Suppressor macrophage (primary cell): ENCODE results near the gene RAB28.

ENCODE experiments used
- DNase-seq, 4 experiments: peaks; one replicate each; pipeline ENCODE4 v3.0.0-alpha.2; 2020 to 2022

RAB28 gene

GRCh38 chr4:13368217-13368616 lies 115.9 kb downstream of the RAB28 start:
- DNase-seq: no peak

DNA sequence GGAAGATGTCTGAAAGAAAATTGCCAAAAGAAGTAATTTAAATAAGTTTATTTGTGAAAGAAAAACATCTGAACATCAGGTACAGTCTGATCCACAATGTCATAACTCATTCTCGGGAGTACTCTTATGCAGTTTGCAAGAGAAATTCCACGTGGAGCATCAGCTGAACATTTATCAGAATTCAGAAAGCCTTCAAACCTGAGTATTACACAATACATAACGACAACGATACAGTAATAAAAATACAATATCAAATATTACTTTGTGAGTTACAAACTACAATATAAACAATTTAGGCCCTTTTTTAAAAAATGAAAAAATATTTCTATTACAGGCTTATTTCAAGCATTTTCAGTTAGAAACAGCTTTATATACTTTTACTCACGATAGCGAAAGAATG lies 116.4 kb downstream of the RAB28 start:
- DNase-seq: no peak

DNA sequence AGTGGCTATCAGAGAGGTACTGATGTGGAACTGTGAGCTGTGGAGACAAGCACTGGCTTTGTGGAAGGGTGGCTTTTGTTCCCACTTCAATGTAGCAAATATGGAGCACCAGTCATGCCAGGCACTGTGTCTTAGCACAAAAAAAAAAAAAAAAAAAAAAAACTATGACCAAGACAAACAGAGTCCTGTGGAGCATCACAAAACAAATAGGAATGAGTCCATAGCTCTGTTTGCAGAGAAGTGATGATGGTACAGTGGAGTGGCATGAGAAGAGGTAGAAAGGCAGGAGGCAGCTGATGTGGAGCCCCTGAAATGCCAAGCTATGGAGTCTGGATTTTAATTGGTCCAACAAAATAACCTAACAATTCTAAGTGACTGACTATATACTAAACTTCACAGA lies 116.9 kb downstream of the RAB28 start:
- DNase-seq: no peak

- DNase-seq: no peak
Observed at GRCh38 chr4:13365195-13365594, 118.9 kb downstream of the RAB28 start.

DNA sequence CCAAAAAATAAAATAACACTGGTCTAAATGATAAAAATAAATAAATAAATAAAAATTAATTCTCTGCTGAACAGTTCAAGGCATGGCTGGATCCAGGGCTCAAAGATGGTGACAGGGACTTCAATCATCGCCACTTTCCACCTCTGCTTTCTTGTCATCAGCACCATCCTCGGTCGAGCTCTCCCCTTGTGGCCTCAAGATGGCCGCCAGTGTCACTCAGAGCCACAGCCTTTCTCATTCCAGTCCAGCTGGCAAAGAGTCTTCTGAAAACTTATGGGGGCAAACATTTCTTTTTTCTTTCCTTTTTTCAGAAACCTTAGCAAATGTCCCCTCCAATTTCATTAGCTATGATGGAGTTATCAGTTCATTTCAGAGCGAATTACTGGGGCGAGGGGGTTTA lies 119.5 kb downstream of the RAB28 start:
- DNase-seq: no peak

DNA sequence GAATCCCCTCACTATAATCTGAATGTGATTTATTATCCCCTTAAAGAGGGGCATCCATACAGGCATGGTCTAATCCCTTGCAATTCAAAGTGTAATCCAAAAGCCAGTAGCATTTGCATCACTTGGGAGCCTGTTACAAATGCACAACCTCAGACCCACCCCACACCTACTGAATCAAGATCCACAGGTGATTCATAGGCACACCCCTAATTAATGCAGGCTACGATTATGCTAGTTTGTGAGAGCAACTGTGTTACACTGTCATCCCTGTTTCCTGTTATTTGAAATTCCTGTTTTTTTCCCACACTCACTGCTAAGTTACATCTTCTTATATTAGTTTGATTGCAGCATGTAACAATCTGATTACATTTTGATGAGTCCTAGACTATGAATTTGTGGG lies 120.0 kb downstream of the RAB28 start:
- DNase-seq: no peak

DNA sequence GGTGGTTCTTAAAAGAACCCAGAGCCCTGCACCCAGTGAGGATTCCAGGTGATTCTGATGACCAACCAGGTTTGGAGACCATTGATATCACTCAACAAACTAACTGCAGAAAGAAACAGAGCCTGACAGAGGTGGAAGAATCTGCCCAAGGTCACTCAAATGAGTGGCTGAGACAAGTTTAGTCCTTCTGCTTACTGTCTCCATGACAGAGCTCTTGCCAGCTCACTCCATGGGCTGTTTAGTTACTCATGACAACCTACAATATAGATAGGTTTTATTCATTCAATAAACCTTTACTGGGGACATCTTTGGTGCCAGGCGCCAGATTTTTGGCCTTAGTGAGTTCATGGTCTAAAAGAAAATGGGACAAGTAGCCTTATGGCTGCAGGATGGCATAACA lies 124.3 kb downstream of the RAB28 start:
- DNase-seq: no peak

- no peak for DNase-seq
Observed at GRCh38 chr4:13355111-13355880, 128.8 kb downstream of the RAB28 start.

DNA sequence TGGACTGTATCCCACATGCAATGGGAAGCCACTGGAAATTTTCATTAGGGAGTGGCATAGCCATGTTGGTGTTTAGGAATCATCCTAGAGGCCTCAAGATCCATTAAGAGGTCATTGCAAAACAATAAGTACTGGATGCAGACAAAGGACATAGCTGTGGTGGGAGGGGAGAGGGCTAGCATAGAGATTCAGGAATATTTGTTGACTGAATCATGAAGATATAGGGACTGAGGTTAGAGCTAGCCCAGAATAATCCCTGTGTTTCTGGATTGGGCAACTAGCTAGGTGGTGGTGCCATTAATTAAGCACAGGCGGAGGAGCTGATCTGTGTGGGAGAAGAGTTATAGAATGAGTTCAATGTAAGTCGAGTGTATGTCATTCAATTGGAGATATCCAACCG lies 135.0 kb downstream of the RAB28 start:
- DNase-seq: no peak

DNA sequence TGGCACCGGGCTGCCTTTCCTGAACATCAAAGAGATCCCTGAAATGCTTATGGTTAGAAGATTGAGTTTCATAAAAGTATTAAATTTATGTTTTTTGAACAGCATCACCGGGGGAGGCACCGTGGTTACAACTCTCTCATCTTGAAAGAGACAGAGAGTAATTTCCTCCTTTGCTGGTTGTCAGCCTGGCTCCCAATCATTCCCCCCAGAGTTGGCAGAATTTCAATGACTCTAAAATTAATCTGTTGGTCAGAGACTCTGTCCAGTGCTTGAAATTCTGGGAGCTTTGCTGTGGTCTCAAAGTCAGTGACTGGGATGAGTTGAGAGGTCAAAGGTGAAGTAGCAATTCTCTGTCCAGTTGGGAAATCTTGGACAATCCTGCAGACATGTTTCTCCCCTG lies 135.9 kb downstream of the RAB28 start:
- DNase-seq: no peak

GRCh38 chr4:13347517-13348125 lies 136.5 kb downstream of the RAB28 start:
- DNase-seq: no peak

DNA sequence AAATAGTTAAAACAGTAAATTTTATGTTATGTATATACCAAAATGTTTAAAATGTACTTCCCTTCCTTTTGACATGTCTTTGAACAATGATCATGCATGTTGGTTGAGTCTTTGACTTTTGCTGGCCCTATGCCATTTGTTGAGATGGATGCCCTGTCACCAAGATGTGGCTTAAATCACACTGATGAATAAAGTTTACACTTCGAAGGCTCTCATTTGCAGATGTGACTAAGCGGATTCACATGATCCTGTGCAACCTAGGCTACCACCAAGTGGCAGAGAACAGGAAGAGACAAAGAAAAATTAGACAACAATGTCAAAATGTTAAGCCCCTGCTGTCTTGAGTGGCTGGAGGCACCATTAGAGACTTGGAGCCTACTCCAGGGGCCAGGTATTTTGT lies 139.9 kb downstream of the RAB28 start:
- DNase-seq: no peak

- no peak for DNase-seq
Observed at GRCh38 chr4:13340672-13341071, 143.5 kb downstream of the RAB28 start.

DNA sequence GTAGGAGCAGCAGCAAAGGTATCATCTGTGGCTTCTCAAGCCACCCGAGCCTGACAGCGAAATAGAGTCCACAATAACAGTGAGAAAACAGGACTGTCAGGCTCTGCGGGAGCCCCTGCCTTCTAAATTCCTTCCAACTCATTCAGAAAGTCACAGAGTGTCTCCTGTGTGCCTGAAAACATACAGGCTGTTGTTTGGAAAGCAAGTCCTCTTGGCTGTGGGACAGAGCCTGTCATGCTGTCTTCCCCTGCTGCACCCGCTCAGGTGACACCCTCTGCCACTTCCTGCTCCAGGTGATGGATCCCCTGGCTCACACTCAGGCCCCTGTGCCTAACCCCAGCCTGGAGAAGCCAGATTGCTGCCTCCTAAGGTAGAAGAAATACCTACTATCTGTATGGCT lies 152.3 kb downstream of the RAB28 start:
- no peak for DNase-seq

- DNase-seq: no peak
Observed at GRCh38 chr4:13329963-13330362, 154.2 kb downstream of the RAB28 start.

DNA sequence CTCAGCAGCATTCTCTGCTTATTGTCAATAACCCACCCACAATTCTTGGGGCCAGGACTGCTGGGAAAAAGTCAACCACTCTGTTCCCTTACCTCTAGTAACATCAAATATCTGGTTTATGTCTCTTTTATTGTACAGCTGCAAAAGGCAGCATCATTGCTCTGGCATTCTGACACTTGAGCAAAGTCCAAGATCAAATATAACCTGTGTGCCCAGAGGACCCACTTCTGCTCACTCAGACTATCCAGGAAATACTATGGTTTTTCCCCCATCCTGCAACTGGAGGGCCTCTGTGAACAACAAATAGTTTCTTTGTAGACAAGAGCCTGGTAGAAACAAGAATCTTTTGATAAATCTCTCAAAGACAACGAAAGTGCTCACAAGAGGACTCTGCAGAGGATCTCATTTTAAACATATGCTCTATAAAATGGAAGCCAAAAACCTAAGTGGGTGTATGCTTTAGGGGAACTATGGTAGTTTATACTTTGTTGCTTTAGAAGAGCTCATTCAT lies 154.7 kb downstream of the RAB28 start:
- no peak for DNase-seq

GRCh38 chr4:13328591-13328990 lies 155.5 kb downstream of the RAB28 start:
- DNase-seq: no peak

- no peak for DNase-seq
Observed at GRCh38 chr4:13327991-13328390, 156.1 kb downstream of the RAB28 start.

DNA sequence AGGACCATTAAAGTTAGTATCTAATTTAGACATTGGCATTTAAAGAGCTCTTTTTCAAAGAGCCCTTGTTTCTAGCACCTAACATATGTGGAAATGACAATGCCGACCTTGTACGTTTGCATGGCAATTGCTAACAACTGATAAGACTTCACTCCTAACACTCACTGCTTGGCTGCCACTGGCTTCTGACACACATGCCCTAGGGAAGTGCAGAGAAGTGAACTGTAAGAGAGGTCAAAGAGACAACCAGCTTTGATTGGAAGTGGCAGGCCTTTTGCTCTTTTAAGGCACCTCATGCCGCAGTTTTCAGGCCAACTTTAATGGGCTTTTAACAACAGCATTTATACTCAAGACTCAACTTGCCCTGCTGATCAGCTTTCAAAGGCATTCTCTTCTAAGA lies 158.4 kb downstream of the RAB28 start:
- DNase-seq: no peak

DNA sequence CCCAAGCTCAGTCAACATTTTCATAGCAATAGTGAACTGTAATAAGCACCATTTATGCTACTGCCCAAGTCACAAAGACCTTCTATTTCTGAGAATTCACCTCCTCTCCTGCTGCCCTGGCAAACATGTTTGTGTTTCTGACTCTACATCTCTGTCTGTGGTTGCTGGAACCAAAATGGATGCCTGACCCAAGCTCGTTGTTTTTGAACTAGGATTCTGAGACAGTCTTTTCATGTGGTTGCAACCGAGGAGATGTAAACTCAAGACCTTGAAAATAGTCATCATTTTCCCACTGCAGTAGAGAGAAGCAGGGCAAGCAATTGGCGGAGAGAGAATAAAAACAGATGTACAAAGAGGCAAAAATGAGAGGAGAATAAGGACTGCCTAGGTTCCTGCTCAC lies 160.2 kb downstream of the RAB28 start:
- DNase-seq: no peak

DNA sequence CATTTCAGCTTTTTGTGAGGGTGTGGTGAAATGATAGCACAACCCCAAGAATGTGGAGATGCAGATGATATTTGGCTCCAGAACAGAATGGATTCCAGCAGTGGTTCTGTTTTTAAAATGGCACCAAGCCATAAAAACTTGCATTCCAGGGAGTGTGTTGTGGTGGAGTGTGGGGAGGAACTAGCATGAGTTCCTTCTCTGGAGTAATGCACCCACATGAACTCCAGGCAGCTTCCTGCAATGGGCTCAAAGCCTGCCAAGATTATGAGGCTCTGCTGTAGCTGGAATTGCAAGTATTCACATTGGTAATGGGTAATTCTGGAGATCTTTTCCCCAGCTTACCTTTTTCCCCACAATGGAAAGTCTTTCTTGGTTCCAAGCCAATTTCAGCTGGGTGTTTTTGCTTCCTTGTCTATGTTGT lies 161.4 kb downstream of the RAB28 start:
- DNase-seq: no peak
